HepG2 (cell line): ENCODE results near the gene RAPGEF5.
A peak's percentile ranks its signal among the peaks of the same experiment; 100 is the strongest.

Experiments used
- CREB1 ChIP-seq, 2 experiments: fragments of 450-650 bp in 1 of 2; IDR thresholded peaks; 2 replicates each; pipeline ENCODE4 v1.6.1; 2016 to 2017; ENCODE audit warnings: control low read depth in 1 of 2, mild to moderate bottlenecking in 1 of 2, missing compliant biosample characterization in 1 of 2, missing genetic modification characterization in 1 of 2
- DMAP1 ChIP-seq: IDR thresholded peaks from 2 replicates; pipeline ENCODE4 v1.6.1; 2016
- EP300 ChIP-seq, 3 experiments: sonication (generic) in 1 of 3; formaldehyde crosslinking in 1 of 3; IDR thresholded peaks; 2 replicates each; pipeline versions ENCODE4 v1.5.1 to v1.6.1; 2011 to 2020; ENCODE audit warnings: low read depth in 2 of 3, low read length in 2 of 3, borderline replicate concordance in 1 of 3, improper control_type of control experiment in 1 of 3, mild to moderate bottlenecking in 1 of 3, missing genetic modification reagents in 1 of 3, moderate library complexity in 1 of 3
- FOXC1 ChIP-seq: sonication (generic); formaldehyde crosslinking; IDR thresholded peaks from 2 replicates; pipeline ENCODE4 v1.8.0; 2022; ENCODE audit warnings: mild to moderate bottlenecking, missing genetic modification reagents, borderline replicate concordance
- HDAC1 ChIP-seq: sonication (generic); formaldehyde crosslinking; IDR thresholded peaks from 2 replicates; pipeline ENCODE4 v1.5.1; 2020; ENCODE audit warnings: mild to moderate bottlenecking, missing genetic modification reagents
- MTA3 ChIP-seq: sonication (generic); formaldehyde crosslinking; IDR thresholded peaks from 2 replicates; pipeline ENCODE4 v1.4.0; 2020; ENCODE audit warnings: missing genetic modification reagents
- NR3C1 ChIP-seq: sonication (generic); formaldehyde crosslinking; IDR thresholded peaks from 2 replicates; pipeline ENCODE4 v1.4.0; 2020; ENCODE audit warnings: missing genetic modification reagents
- PAWR ChIP-seq: sonication (generic); formaldehyde crosslinking; IDR thresholded peaks from 2 replicates; pipeline ENCODE4 v1.4.0; 2020; ENCODE audit warnings: missing genetic modification reagents, mild to moderate bottlenecking, borderline replicate concordance
- POLR2A ChIP-seq, 2 experiments: IDR thresholded peaks; 2 replicates each; pipeline ENCODE4 v1.6.1; 2011; ENCODE audit warnings: low read depth in 2 of 2, low read length in 2 of 2, mild to moderate bottlenecking in 1 of 2, moderate library complexity in 1 of 2; ENCODE audit not compliant: insufficient read depth in 1 of 2
- POLR2AphosphoS5 ChIP-seq: IDR thresholded peaks from 2 replicates; pipeline ENCODE4 v1.6.1; 2012; ENCODE audit warnings: low read depth, low read length
- SETDB1 ChIP-seq: sonication (generic); formaldehyde crosslinking; IDR thresholded peaks from 2 replicates; pipeline ENCODE4 v1.5.1; 2020; ENCODE audit warnings: missing genetic modification reagents, mild to moderate bottlenecking, borderline replicate concordance
- ZNF143 ChIP-seq: sonication (generic); formaldehyde crosslinking; IDR thresholded peaks from 2 replicates; pipeline ENCODE4 v1.4.0; 2020; ENCODE audit warnings: missing genetic modification reagents
- ZSCAN30 ChIP-seq: sonication (generic); formaldehyde crosslinking; IDR thresholded peaks from 2 replicates; pipeline ENCODE4 v1.5.0; 2020; ENCODE audit warnings: mild to moderate bottlenecking, missing genetic modification reagents
- TF ChIP-seq, protein P1 (sequence below): sonication (generic); formaldehyde crosslinking; IDR thresholded peaks from 2 replicates; pipeline ENCODE4 v1.4.0; 2020; ENCODE audit warnings: missing genetic modification reagents, borderline replicate concordance

DNA sequence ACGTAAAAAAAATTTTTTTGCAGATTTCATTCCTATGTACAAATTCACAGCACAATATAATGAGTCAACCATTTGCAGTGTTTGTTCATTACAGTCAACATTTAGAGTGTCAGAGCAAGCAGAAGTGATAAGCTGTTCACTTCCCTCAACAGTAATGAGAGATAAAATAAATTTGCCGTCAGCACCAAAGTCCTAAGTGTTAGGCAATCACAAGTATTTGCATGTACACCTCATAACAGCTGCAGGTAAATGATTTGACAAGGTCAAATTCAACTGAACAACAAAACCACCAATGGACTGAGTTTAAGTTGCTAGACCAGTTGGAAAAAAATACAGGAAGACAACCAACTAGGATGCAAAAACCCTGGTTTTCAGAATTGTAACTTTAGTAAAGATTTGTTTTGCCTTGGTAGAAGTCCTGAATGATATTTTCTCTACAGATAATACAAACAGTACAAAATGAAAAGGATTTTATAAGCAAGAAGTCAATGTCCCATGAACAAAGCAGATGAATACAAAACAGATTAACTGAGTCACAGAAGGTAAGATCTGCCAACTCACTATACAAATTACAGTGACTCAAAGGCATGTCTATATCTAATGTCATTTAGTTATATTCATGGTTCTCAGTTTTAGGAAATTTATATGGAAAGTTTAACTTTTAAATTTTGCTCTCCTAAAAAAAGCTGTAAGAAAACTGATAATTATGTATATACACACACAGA is 10.4 kb downstream of the RAPGEF5 start:
- TF ChIP-seq NR3C1 (CRISPR knock-in tag) (no peak), PAWR (CRISPR knock-in tag) (no peak), ZNF143 (CRISPR knock-in tag) (no peak), ZSCAN30 (CRISPR knock-in tag) (no peak), POLR2A (IDR thresholded peaks at IDR 0.05; ENCODE audit: insufficient read depth in 1 of 2, low read depth in 2 of 2, low read length in 2 of 2) (no peak), SETDB1 (CRISPR knock-in tag) (no peak), POLR2AphosphoS5 (no peak), CREB1 (IDR thresholded peaks at IDR 0.05) (no peak), CREB1 (CRISPR knock-in tag; IDR thresholded peaks at IDR 0.05) (peak; percentile 88), MTA3 (CRISPR knock-in tag) (no peak), EP300 (IDR thresholded peaks at IDR 0.05; ENCODE audit: low read depth in 2 of 2, low read length in 2 of 2) (peak in 1 of 2 experiments; percentile 69; a peak in 2 of 4 replicates), EP300 (CRISPR knock-in tag; IDR thresholded peaks at IDR 0.05; ENCODE audit: borderline replicate concordance) (peak; percentile 69), DMAP1 (CRISPR knock-in tag) (no peak), FOXC1 (CRISPR knock-in tag) (no peak), HDAC1 (CRISPR knock-in tag) (peak; percentile 59; the same call in 1 of the 2 replicates)
- TF ChIP-seq, protein P1, sequence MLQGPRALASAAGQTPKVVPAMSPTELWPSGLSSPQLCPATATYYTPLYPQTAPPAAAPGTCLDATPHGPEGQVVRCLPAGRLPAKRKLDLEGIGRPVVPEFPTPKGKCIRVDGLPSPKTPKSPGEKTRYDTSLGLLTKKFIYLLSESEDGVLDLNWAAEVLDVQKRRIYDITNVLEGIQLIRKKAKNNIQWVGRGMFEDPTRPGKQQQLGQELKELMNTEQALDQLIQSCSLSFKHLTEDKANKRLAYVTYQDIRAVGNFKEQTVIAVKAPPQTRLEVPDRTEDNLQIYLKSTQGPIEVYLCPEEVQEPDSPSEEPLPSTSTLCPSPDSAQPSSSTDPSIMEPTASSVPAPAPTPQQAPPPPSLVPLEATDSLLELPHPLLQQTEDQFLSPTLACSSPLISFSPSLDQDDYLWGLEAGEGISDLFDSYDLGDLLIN = no peak
